Aortic smooth muscle cell (primary cell): Measurements from ENCODE around the gene ASB6. TPM values are rescaled to one million over a fixed set of nuclear protein-coding genes. Genes with fewer than 3 reads are reported as not detected.

Source experiments
- total RNA-seq: library from RNA; depleted of rRNA; stranded (reverse); fragments of >200 nt; gene quantifications from 2 replicates; pipeline ENCODE4 v1.2.3, GENCODE V29; 2014

The ASB6 gene
- total RNA-seq: 13.0 and 18.0 TPM in 2 replicates

GRCh38 chr9:129641750-129642585, at the start of gene ASB6:
ASB6 (minus strand) TSS chr9:129642151; CDS start chr9:129641999, 152 bp downstream.

GRCh38 chr9:129665389-129665775, 23.4 kb upstream of the ASB6 start, which contains the start of gene PRRX2:
PRRX2 (plus strand) TSS chr9:129665647; CDS start chr9:129665868, 221 bp downstream.

GRCh38 chr9:129626079-129626624, 15.8 kb downstream of the ASB6 start, which contains the start of gene NTMT1:
NTMT1 (plus strand) TSS chr9:129626163; CDS start chr9:129632704, 6,541 bp downstream.

GRCh38 chr9:129620669-129621295, 21.2 kb downstream of the ASB6 start, which contains the start of gene C9orf50:
C9orf50 (minus strand) TSS chr9:129621101; CDS start chr9:129620574, 527 bp downstream.

Other genes starting within 250 kb of the ASB6 start
- gene C9orf50, start 21.1 kb downstream of the ASB6 start, total RNA-seq: 0.13 and 0.19 TPM in 2 replicates
- gene NTMT1, start 16.0 kb downstream of the ASB6 start, total RNA-seq: 41.0 and 62.9 TPM in 2 replicates
- gene PRRX2, start 23.5 kb upstream of the ASB6 start, total RNA-seq: 29.0 and 32.8 TPM in 2 replicates
- 1.9 and 4.4 TPM in 2 replicates for gene PTGES, start 110.9 kb upstream of the ASB6 start, total RNA-seq
- gene TOR1B, start 161.0 kb upstream of the ASB6 start, total RNA-seq: 21.8 and 28.7 TPM in 2 replicates
- gene TOR1A, start 182.0 kb upstream of the ASB6 start, total RNA-seq: 24.9 and 27.1 TPM in 2 replicates
- 51.7 and 94.2 TPM in 2 replicates for gene C9orf78, start 193.1 kb upstream of the ASB6 start, total RNA-seq
- gene USP20, start 193.3 kb upstream of the ASB6 start, total RNA-seq: 8.7 and 9.0 TPM in 2 replicates